ENCODE measurements around the gene TRUB1.

The TRUB1 gene

DNA sequence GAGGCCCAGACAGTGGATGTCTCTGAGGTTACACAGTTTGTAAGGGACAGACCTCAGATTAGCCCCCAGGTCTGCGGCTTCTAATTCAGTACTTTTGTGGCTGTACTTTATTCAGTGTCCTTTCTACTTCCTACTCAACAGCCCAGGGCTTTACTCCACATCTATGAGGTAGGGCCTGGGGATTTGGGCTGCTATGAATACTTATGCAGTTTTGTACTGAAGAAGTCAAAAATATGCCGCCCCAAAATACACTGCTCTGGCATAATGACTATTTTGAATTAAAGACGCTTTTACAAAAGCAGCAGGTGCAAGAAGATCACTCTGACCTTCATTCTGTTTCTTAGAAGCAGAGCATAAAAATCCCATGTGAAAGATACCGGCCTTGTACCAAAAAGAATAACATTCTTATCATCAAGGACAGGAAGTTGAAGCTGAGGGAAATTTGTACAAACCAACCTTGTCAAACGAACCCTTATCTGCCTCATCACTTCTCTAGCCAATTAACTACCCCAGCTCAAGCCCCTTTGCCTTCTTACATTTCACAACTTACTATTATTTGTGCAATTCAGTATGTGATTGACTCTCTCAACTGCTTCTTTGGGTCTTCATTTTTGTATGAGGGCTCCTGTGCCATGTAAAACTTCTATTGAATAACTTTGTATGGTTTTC lies 26.1 kb upstream of the TRUB1 start:
- H3K9ac ChIP-seq (ENCODE audit: low read depth, low read length): no peak overlapping the region
- H3K4me3 ChIP-seq (ENCODE audit: low read depth, low read length): no peak overlapping the region
- H3K9me3 ChIP-seq (ENCODE audit: control insufficient read depth, insufficient read depth, low read length): no peaks in the 10 kb centered on the region
- no peaks in the 10 kb centered on the region for H3K4me1 ChIP-seq (ENCODE audit: control insufficient read depth, insufficient read depth, low read length)
- H3K27me3 ChIP-seq (ENCODE audit: control insufficient read depth, insufficient read depth, low read length): no peaks in the 10 kb centered on the region
- no peaks in the 10 kb centered on the region for H3K36me3 ChIP-seq (ENCODE audit: control insufficient read depth, insufficient read depth, low read length)

DNA sequence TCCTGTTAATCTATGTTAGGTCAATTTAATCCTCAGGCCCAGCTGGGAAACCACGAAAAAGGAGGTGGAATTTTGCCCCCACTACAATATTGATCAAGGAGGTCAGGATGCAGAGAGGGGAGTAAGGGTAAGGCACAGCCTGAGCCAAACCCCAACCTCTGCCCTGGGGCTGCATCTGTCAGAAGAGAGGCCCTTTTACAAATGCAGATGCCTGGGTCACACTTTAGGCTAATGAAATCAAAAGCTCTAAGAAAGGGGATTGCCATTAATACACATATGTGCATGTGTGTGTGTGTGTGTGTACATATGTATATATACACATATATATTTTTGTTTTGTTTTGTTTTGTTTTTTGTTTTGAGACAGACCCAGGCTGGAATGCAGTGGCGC lies 25.5 kb upstream of the TRUB1 start:
- Histone ChIP-seq H3K9me3 (ENCODE audit: control insufficient read depth, insufficient read depth, low read length) (no peaks in the 10 kb centered on the region), H3K27me3 (ENCODE audit: control insufficient read depth, insufficient read depth, low read length) (no peaks in the 10 kb centered on the region), H3K4me3 (ENCODE audit: low read depth, low read length) (no peak overlapping the region), H3K9ac (ENCODE audit: low read depth, low read length) (no peak overlapping the region), H3K36me3 (ENCODE audit: control insufficient read depth, insufficient read depth, low read length) (no peaks in the 10 kb centered on the region), H3K4me1 (ENCODE audit: control insufficient read depth, insufficient read depth, low read length) (peaks cover 3% of the 10 kb centered on the region)

DNA sequence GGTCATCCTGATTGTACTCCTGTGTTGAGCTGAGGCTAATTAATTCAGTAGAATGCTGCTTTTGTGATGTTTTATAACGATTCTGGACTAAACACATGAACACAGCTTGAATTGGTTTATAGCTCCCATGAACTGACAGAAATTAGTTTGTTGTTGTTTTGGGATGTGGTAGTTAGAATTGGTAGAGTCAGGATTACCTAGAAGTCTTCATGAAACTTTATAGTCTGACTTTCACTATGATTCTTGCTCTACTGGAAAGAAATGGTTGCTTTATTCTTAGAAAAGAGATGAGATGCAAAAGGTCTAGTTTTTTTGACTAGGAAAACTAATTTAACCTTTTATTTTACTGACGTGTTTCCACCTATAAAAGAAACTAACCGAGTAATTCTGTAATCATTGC lies 23.4 kb upstream of the TRUB1 start:
- no peaks in the 10 kb centered on the region for H3K9me3 ChIP-seq (ENCODE audit: control insufficient read depth, insufficient read depth, low read length)
- H3K9ac ChIP-seq (ENCODE audit: low read depth, low read length): no peak overlapping the region
- no peaks in the 10 kb centered on the region for H3K27me3 ChIP-seq (ENCODE audit: control insufficient read depth, insufficient read depth, low read length)
- no peaks in the 10 kb centered on the region for H3K36me3 ChIP-seq (ENCODE audit: control insufficient read depth, insufficient read depth, low read length)
- peaks cover 17% of the 10 kb centered on the region for H3K4me1 ChIP-seq (ENCODE audit: control insufficient read depth, insufficient read depth, low read length)
- no peak overlapping the region for H3K4me3 ChIP-seq (ENCODE audit: low read depth, low read length)

DNA sequence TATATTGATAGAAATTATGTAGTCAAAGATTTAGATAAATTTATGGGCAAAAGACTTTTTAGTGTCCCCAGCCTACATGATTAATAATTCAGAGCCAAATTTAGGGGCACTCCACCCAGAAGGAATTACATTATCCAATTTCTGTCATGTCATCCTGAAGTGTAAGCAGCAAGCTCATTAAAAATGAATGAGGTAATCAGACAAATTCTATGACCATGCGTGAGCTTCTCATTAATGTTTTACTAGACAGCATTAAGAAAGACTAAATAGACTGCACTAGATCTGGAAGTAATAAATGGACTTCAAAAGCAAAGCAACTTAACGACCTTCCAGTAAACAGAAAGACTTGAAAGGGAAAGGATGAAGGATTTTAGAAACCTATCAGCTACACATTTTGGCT lies 22.7 kb upstream of the TRUB1 start:
- Histone ChIP-seq H3K36me3 (ENCODE audit: control insufficient read depth, insufficient read depth, low read length) (no peaks in the 10 kb centered on the region), H3K9ac (ENCODE audit: low read depth, low read length) (no peak overlapping the region), H3K9me3 (ENCODE audit: control insufficient read depth, insufficient read depth, low read length) (no peaks in the 10 kb centered on the region), H3K27me3 (ENCODE audit: control insufficient read depth, insufficient read depth, low read length) (no peaks in the 10 kb centered on the region), H3K4me1 (ENCODE audit: control insufficient read depth, insufficient read depth, low read length) (peaks cover 17% of the 10 kb centered on the region), H3K4me3 (ENCODE audit: low read depth, low read length) (no peak overlapping the region)

DNA sequence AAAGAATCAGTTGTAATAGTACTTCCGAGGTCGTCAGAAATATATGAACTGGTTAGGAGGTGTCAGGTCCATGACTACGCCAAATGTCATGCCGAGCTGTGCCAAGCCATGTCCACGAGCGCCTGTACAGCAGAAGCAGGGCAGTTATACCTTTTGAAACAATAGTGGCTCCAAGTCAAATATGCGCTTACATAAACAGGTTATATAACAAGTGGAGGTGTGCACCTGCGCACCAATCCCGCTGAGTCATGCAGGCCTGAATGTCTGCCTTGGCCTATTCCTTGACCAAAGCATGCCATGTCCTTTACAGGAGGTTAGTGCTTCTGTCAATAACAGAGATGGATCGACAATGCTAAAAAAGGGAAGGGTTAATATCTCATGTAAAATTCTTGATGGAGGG lies 21.3 kb upstream of the TRUB1 start:
- Histone ChIP-seq H3K4me1 (ENCODE audit: control insufficient read depth, insufficient read depth, low read length) (peaks cover 17% of the 10 kb centered on the region), H3K4me3 (ENCODE audit: low read depth, low read length) (no peak overlapping the region), H3K36me3 (ENCODE audit: control insufficient read depth, insufficient read depth, low read length) (no peaks in the 10 kb centered on the region)

DNA sequence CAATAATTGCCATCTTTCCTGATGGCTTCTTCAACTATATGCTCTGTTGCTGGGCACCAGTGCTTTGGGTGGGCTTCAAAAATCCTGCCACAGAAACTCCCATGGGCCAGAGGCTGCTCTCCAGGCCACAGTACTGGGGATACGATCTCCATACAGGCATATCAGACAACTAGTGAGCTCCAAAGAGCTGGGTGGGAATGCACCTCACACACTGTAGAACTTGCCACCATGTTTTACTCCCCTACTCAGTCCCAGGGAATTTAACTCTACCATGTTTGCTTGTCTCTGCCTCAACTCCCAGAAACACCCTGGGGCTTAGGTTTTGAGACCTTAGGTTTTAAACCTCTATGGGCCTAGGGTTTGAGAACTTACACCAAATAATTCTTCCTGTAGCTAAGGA lies 20.5 kb upstream of the TRUB1 start:
- Histone ChIP-seq H3K4me3 (ENCODE audit: low read depth, low read length) (no peak overlapping the region), H3K9ac (ENCODE audit: low read depth, low read length) (no peak overlapping the region), H3K27me3 (ENCODE audit: control insufficient read depth, insufficient read depth, low read length) (no peaks in the 10 kb centered on the region), H3K36me3 (ENCODE audit: control insufficient read depth, insufficient read depth, low read length) (no peaks in the 10 kb centered on the region), H3K9me3 (ENCODE audit: control insufficient read depth, insufficient read depth, low read length) (no peaks in the 10 kb centered on the region), H3K4me1 (ENCODE audit: control insufficient read depth, insufficient read depth, low read length) (peaks cover 17% of the 10 kb centered on the region)

More for the DNA sequence above, 21.3 kb upstream of the TRUB1 start:
- no peaks in the 10 kb centered on the region for H3K27me3 ChIP-seq (ENCODE audit: control insufficient read depth, insufficient read depth, low read length)
- no peak overlapping the region for H3K9ac ChIP-seq (ENCODE audit: low read depth, low read length)
- no peaks in the 10 kb centered on the region for H3K9me3 ChIP-seq (ENCODE audit: control insufficient read depth, insufficient read depth, low read length)

DNA sequence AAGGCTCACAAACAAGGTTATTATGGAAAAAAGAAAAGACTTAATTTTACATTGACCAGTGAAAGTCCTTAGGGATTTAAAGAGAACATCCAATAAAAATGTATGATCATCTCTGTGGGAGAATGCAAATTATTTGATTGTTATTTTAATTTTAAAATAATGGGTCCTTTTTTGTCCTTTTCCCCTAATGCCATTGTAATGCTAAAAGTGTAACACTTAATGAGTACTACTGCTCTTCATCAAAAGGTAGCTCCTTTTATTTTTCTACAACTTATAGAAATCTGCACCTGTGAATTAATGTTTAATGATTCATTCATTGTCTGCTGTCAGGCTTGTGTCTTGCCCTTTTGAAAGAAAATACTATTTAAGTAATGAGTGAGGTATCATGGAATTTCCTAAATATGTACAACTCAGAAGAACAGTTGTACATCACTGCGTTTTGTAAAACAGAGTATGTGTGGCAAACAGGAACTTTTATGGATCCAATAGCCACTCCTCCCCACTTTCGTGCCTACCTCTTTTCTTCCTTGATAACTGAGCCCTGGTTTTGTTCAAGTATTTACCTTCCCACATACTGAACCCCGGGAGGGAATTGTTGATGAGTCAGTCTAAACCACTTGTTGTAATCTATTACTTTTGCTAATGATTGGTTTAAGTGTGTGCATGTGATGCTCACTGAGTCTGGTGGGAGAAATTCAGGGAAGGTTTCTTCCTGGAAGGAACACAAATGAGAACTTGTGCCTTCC lies 19.9 kb upstream of the TRUB1 start:
- Histone ChIP-seq H3K36me3 (ENCODE audit: control insufficient read depth, insufficient read depth, low read length) (no peaks in the 10 kb centered on the region), H3K9me3 (ENCODE audit: control insufficient read depth, insufficient read depth, low read length) (no peaks in the 10 kb centered on the region), H3K4me3 (ENCODE audit: low read depth, low read length) (no peak overlapping the region), H3K27me3 (ENCODE audit: control insufficient read depth, insufficient read depth, low read length) (no peaks in the 10 kb centered on the region), H3K9ac (ENCODE audit: low read depth, low read length) (no peak overlapping the region), H3K4me1 (ENCODE audit: control insufficient read depth, insufficient read depth, low read length) (peaks cover 17% of the 10 kb centered on the region)

DNA sequence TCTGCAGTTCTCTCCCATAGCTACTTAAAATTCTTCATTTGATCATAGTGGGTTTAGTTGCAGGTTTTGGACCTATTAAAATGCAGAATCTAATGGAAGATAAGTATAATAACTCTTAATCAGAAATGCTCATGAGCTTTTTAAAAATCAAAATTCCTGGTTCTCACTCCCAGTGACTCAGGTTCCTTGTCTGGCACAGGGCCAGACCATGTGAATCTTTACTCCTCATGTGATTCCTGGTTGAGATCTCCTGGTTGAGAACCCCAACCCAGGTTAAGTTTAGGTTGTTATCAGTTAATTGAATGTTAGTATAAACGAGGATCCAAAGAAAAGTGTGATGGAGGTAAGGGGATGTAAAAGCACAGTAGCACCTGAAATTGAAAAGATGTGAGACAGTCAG lies 17.5 kb upstream of the TRUB1 start:
- H3K4me3 ChIP-seq (ENCODE audit: low read depth, low read length): no peak overlapping the region

DNA sequence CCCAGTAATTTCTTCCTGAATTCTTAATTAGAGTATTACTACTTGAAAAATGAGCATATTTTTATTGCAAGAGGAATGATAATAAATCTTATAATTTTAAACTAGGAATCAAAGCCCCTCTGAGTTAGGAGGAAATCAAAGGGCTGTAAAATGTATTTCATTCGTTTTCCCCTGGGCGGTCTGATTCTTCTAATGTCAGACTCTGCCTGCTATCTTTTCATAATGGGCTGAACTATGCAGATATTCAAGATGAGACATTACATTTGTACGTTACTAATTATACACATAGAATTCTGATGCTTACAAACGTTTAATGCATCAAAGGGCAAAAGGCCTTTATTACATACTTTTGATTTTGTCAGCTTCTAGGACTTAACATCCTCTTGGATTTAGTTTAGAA lies 16.0 kb upstream of the TRUB1 start:
- Histone ChIP-seq H3K27me3 (ENCODE audit: control insufficient read depth, insufficient read depth, low read length) (no peaks in the 10 kb centered on the region), H3K9ac (ENCODE audit: low read depth, low read length) (no peak overlapping the region), H3K36me3 (ENCODE audit: control insufficient read depth, insufficient read depth, low read length) (no peaks in the 10 kb centered on the region), H3K4me1 (ENCODE audit: control insufficient read depth, insufficient read depth, low read length) (peaks cover 17% of the 10 kb centered on the region), H3K9me3 (ENCODE audit: control insufficient read depth, insufficient read depth, low read length) (no peaks in the 10 kb centered on the region), H3K4me3 (ENCODE audit: low read depth, low read length) (no peak overlapping the region)

More for the DNA sequence above, 17.5 kb upstream of the TRUB1 start:
- Histone ChIP-seq H3K36me3 (ENCODE audit: control insufficient read depth, insufficient read depth, low read length) (no peaks in the 10 kb centered on the region), H3K4me1 (ENCODE audit: control insufficient read depth, insufficient read depth, low read length) (peaks cover 17% of the 10 kb centered on the region), H3K27me3 (ENCODE audit: control insufficient read depth, insufficient read depth, low read length) (no peaks in the 10 kb centered on the region), H3K9me3 (ENCODE audit: control insufficient read depth, insufficient read depth, low read length) (no peaks in the 10 kb centered on the region), H3K9ac (ENCODE audit: low read depth, low read length) (no peak overlapping the region)

DNA sequence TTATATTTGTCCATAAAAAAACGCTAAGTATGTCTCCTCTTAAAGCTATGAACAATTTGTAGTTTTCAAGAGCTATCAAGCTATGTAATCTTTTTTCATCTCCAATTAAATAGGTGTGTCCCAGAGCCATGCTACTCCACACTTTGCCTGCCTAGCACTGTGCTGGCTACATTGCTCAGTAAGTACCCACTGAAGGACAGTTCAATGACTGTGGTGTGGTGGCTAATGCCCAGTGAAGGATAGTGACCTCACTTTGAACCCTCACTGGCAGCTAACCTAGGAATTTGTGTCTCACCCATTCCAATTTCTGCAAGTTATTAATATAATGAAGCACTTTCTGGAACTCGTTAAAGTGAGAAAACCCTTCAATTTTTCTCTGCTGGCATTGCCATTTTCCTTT lies 14.4 kb upstream of the TRUB1 start:
- H3K36me3 ChIP-seq (ENCODE audit: control insufficient read depth, insufficient read depth, low read length): no peaks in the 10 kb centered on the region
- peaks cover 3% of the 10 kb centered on the region for H3K4me1 ChIP-seq (ENCODE audit: control insufficient read depth, insufficient read depth, low read length)
- no peaks in the 10 kb centered on the region for H3K9me3 ChIP-seq (ENCODE audit: control insufficient read depth, insufficient read depth, low read length)
- H3K27me3 ChIP-seq (ENCODE audit: control insufficient read depth, insufficient read depth, low read length): no peaks in the 10 kb centered on the region
- H3K4me3 ChIP-seq (ENCODE audit: low read depth, low read length): no peak overlapping the region
- H3K9ac ChIP-seq (ENCODE audit: low read depth, low read length): no peak overlapping the region

DNA sequence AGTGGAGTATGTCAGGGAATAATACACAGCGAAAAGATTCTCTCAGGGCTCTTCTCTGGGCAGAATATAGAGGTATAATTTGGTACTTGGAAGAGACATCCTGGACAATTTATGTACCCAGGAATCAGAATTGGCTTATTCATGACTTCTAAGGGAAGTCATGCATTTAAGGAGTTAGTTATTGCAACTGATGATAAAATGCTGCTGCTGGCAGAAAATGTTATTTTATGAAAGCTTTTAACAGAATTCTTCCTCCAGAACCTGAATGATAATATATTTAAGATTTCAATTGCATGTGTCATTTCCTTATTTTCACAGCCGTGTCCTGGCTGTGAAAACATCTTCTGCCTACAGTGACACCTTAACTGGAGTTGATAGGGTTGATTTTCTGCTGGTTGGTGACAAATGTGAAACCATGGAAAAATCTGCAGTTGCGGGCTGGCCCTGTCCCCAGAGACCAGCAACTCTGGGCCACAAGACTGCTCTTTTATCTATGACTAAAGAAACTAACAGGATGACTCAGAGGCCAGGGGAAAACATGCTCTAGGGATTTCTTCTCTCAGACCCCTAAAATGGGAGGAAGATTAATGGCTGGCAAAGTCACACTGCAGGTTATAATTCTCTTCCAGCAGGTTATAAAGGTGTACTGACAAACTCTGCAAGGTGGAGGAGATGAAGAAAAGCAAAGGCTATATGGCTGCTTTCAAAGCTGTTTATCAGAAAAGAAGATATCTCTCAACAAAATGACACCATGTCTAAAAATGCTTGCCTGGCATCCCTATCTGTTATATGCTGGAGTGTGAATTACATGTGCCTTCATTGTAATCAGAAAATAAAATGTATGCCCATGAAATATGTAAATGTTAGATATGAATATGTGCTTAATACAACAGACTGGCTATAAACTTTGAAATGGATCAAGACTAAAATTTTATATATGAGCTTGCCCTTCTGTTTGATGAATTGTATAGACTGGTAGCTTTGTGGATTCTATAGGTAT lies 12.1 kb upstream of the TRUB1 start:
- Histone ChIP-seq H3K27me3 (ENCODE audit: control insufficient read depth, insufficient read depth, low read length) (no peaks in the 10 kb centered on the region), H3K36me3 (ENCODE audit: control insufficient read depth, insufficient read depth, low read length) (no peaks in the 10 kb centered on the region), H3K4me3 (ENCODE audit: low read depth, low read length) (no peak overlapping the region), H3K9me3 (ENCODE audit: control insufficient read depth, insufficient read depth, low read length) (no peaks in the 10 kb centered on the region), H3K9ac (ENCODE audit: low read depth, low read length) (no peak overlapping the region), H3K4me1 (ENCODE audit: control insufficient read depth, insufficient read depth, low read length) (no peaks in the 10 kb centered on the region)

Measured in iPS-15b (cell line).